ENCODE data around the gene TMEM218.

DNA sequence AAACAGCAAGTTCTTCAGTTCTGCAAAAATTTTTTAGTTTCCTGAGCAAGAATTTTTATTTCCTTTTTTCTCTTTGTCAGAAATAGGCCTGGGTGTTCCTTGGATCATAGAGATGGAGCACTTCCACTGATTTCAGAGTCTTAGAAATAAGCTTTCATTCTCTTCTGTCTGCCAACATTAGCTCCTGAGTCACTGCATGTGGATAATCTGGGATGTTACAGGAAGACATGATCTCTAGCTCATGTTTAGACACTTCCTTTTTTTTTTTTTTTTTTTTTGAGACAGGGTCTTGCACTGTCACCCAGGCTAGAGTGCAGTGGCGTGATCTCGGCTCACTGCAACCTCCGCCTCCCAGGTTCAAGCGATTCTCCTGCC, 13.2 kb upstream of the TMEM218 start:
- TF ChIP-seq EZH2 (IDR thresholded peaks at IDR 0.05; ENCODE audit: borderline replicate concordance, low read depth, low read length, severe bottlenecking): no peak
- TF ChIP-seq, protein P1, sequence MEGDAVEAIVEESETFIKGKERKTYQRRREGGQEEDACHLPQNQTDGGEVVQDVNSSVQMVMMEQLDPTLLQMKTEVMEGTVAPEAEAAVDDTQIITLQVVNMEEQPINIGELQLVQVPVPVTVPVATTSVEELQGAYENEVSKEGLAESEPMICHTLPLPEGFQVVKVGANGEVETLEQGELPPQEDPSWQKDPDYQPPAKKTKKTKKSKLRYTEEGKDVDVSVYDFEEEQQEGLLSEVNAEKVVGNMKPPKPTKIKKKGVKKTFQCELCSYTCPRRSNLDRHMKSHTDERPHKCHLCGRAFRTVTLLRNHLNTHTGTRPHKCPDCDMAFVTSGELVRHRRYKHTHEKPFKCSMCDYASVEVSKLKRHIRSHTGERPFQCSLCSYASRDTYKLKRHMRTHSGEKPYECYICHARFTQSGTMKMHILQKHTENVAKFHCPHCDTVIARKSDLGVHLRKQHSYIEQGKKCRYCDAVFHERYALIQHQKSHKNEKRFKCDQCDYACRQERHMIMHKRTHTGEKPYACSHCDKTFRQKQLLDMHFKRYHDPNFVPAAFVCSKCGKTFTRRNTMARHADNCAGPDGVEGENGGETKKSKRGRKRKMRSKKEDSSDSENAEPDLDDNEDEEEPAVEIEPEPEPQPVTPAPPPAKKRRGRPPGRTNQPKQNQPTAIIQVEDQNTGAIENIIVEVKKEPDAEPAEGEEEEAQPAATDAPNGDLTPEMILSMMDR (IDR thresholded peaks at IDR 0.05; ENCODE audit: borderline replicate concordance, extremely low read depth, low read length, poor library complexity, severe bottlenecking): no peak
